Forelimb muscle (tissue), 1 donor: ENCODE measurements around the gene FOXB2. TPM values are rescaled to one million over a fixed set of nuclear protein-coding genes. Genes with fewer than 3 reads are reported as not detected.
"Not testable (repeated sequence)": the region's sequence is repeated elsewhere in the genome, so short reads cannot be mapped to it uniquely, and the experiment has no call there.

Experiments used
- DNase-seq: peaks from one replicate; pipeline ENCODE4 v3.0.0-alpha.2; 2013; ENCODE audit warnings: low read depth
- polyA plus RNA-seq: library from polyadenylated mRNA; unstranded; fragments of 120-200 nt; gene quantifications from one replicate; pipeline ENCODE4 v1.2.1, GENCODE V29; 2013; ENCODE audit not compliant: insufficient read length

Gene FOXB2
- polyA plus RNA-seq, result not detected

GRCh38 chr9:77019236-77019925 lies at the start of gene FOXB2:
Gene FOXB2, plus strand, starts transcription at chr9:77019655. Its CDS starts 0 bp downstream, at chr9:77019655.
- DNase-seq, result no peak

DNA sequence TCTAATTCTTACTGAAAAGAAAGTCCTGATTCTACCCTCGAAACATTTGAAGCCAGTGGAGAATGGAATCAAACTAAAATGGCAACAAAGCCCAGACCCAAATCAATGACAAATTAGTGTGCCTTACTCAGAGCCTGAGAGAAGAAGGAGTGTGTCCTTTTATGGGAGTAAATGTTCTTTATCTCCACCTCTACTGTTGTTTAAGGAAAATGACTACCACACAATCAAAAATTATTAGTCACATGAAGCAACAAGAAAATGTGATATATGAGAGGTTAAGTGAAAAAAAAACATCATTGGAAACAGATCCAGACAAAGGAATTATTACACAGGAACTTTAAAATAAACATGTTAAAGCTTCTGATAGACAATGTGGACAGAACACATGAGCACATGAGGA lies 49.7 kb upstream of the FOXB2 start:
- no peak for DNase-seq

- DNase-seq, result not testable (repeated sequence)
Measured at GRCh38 chr9:76978831-76979230, 40.6 kb upstream of the FOXB2 start.

- DNase-seq, result no peak
Measured at GRCh38 chr9:76980566-76980965, 38.9 kb upstream of the FOXB2 start.

GRCh38 chr9:76984486-76984885 lies 35.0 kb upstream of the FOXB2 start:
- DNase-seq, result no peak

DNA sequence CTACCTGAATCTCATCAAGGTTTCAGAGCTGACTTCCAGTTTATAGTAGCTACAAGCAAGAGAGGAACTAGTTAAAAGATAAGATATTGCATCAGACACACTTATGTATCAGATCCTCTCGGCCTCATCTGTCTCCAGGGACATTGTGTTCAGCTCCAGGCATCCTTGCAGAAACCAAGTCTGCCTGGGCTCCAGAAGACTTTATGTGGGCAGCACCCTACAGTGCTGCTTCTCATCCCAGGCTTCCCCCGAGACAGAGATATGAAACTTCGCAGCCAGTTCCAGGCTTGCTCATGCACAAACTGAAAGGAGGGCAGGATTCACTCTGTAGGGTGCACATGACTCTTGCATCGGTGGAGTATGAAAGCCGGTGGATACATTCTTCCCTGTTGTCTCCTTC lies 33.9 kb upstream of the FOXB2 start:
- no peak for DNase-seq

GRCh38 chr9:76987594-76988200 lies 31.8 kb upstream of the FOXB2 start:
- DNase-seq, result no peak

- no peak for DNase-seq
Measured at GRCh38 chr9:76988941-76989340, 30.5 kb upstream of the FOXB2 start.

DNA sequence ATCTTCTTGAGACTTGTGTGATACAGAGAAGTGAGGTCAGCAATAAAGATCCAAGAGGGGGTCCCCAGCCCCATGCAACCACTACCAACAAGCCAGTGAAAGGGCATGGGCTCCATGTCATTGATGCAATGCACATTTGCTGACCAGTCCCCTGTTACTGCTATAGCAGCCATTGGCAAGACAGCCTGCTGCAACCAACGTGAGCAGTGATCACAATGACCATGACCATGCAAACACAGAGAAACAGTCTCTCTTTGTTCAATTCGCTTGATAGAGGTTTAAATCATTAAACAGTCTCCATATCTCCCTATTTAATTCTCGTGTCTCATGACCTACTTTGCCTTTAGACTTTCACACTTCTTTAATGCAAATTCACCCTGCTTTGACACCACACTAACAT lies 30.0 kb upstream of the FOXB2 start:
- DNase-seq, result no peak

DNA sequence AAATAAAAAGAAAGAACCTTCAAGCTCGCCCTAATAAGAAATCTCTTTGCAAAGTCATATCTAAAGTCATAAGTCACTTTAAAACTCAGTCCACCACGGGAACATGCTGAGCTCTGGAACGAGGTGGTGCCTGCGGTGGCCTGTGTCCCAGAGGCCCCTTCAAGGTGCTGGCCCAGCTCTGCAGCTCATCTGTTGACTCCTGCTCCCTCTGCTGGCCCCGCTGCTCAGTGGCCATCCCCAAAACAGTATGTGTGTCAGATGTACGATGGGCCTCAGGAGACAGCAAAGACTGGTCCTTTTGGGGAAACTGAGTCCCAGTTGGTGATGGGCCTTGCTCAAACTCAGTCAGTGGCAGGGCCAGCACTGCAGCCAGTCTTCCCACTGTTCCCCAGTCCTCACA lies 22.8 kb upstream of the FOXB2 start:
- DNase-seq, result no peak

GRCh38 chr9:76999261-76999660 lies 20.2 kb upstream of the FOXB2 start:
- no peak for DNase-seq

- no peak for DNase-seq
Measured at GRCh38 chr9:77000330-77000729, 19.1 kb upstream of the FOXB2 start.

DNA sequence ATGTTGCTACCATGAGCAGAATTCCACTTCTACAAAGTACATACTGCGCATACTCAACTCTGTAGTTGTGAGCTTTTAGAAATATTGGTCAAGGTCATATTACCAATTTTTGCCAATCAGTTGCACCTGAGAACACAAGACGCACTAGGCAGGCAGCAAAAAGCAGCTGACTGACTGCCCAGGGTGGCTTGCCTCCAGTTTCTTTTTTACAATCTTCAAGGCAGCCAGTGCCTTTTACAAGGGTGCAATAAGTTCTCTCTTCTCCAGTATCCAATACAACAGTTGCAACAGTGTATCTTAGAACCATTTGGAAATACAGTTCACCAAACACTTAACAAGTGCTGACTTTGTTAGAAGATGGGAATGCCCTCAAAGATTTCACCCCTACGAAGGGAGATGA lies 16.1 kb upstream of the FOXB2 start:
- no peak for DNase-seq

GRCh38 chr9:77005216-77005615 lies 14.2 kb upstream of the FOXB2 start:
- DNase-seq, result no peak

DNA sequence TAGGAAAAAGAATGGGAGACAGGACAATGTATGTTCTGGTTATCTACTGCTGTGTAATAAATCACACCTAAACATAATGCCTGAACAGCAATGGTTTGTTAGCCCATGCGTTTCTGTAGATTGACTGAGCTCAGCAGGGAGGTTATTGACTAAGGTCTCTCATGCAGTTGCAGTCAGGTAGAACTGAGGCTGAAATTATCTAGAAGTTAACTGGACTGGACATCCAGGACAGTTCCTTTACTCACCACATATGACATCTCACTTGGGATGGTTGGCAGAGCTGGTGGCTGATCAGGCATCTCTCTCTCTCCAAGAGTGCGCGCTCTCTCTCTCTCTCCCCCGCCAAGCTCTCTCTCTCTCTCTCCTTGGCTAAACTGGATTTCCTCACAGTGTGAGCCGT lies 8.9 kb upstream of the FOXB2 start:
- no peak for DNase-seq

DNA sequence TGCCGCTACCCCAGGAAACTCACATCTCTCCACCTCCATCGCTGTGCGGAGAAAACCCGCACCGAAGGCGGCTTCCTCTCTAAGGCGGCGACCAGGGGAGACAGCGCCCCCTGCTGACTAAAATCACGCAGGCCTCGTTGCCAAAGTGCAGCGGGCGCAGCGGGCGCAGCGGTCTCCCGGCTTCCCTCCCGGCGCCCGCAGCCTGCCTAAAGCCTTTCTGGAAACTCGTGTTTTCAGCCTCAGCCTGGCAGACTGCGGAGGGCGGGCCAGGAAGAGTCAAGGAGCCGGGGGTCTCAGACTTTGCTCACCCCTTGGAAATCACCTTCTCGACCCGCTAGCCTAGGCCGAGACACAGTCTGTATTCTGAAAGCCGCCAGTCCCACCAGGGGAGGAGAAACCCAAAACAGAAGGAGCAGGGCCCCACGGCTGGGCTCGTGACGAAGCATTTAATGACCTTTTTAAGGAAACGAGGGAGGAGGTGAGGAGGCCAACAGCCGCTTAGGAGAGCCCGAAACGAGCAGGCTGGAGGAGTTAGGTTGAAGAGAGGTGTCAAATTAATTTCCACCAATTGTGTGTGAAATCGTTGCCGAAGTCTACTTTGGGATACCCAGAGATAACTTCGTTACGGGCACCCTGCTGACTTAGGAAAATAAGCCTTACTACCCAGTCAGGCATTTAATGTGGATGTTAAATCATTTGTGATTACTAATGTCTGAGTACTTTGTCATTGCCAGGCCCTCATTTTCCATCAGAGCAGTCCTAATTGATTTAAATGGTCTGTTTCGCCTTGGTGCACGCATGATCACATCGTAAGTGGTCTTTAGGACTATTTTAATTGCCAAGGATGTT lies 7.3 kb upstream of the FOXB2 start:
- DNase-seq, result no peak

DNA sequence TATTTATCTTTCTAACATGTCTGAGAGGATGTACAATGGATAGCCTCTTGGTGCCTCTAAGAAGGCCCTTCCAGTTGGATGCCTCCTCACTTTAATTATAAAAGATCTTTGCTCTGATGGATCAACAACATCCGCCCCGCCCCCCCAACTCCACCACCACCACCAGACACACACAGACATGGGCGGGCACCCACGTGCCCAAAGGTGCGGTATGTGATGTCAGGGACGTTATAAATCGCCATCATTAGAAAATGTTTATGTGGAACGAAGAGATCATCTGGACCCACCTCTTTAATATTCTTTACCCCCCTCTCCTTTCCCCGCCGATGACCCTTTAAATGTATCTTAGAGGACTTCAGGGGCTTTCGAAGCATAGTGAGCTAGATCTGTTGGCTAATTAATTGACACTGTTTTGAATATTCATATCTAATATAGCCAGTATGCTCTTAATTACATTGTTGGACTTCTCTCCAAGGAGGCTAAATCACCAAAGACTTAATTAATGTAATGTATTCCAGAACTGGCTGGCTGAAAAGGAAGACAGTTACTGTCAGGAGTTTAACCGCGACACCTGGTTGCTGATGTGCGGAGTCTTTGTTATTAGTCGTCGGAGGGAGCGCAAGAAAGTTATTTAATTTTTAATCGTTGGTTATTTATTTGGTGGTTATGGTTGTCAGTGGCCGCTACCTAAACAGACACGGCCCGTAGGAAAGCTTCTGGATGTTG lies 6.1 kb upstream of the FOXB2 start:
- no peak for DNase-seq

- no peak for DNase-seq
Measured at GRCh38 chr9:77013932-77014596, 5.4 kb upstream of the FOXB2 start.

DNA sequence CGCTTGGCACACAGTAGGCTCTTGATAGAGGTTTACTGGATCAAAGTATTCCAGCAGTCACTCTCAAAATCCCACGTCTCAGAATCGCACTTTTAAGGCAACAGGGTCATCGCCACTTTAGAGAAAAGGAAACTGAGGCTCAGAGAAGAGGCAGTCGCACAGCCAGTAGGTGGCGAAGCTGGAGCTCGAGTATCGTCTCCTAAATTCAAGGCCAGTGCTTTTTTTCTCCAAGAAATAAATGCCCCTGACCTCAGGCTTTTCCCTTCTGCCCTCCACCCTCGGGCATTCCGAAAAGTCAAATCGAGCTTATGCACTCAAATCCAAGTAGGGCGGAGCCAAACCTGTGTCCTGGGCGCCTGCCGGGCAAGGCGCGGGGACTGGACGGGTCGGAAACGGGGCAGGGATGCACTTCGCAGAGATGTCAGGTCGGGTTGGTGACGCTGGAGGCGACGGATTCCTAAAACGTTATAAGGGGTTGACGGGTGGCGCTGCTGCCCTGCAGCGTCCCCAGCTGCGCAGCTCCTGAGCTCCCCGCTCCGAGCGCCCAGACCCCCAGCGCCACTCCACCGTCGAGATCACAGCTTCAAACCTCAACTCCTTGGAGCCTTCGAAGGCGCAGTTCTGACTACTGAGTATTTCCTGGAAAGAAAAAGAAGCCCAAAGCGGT lies 4.7 kb upstream of the FOXB2 start:
- DNase-seq, result no peak

DNA sequence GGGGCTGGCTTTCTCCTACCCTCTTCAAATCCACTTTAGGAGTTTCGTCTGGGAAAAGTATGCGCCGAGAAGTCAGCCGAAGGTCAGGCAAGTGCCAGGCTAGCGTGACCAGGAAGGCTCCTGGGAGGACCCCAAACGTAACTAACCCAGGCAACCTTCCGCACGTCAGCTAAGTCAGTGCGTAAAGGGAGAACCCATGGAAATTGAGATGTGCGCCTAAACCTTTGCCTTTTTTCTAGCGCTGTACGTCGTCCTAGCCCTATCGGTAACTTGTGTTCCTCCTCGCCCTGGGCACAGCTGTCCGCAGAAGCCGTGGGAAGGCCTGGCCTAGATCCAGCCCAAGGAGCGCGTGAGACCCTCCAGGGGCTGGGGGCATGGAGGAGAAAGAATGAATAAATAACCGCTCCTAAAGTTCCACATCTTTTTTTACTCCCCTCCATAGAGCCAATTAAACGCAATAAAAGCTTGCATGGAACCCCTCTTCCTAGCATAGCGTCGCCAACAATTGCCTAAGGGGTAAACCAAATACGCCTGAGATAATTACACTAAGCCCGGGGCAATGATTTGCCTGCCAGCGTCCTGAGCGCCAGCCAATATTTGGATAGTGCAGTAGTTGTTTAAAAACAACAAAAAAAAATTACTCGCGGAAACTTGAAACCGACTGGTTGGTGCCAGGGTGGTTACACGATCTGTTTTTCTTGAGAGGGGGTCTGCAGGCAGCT lies 4.0 kb upstream of the FOXB2 start:
- no peak for DNase-seq
